ENCODE results near the gene MVP. TPM values are rescaled to one million over a fixed set of nuclear protein-coding genes. Genes with fewer than 3 reads are reported as not detected.
"Not testable (repeated sequence)": the region's sequence is repeated elsewhere in the genome, so short reads cannot be mapped to it uniquely, and the experiment has no call there.

The MVP gene
- total RNA-seq, 1 donor, result 275 TPM

DNA sequence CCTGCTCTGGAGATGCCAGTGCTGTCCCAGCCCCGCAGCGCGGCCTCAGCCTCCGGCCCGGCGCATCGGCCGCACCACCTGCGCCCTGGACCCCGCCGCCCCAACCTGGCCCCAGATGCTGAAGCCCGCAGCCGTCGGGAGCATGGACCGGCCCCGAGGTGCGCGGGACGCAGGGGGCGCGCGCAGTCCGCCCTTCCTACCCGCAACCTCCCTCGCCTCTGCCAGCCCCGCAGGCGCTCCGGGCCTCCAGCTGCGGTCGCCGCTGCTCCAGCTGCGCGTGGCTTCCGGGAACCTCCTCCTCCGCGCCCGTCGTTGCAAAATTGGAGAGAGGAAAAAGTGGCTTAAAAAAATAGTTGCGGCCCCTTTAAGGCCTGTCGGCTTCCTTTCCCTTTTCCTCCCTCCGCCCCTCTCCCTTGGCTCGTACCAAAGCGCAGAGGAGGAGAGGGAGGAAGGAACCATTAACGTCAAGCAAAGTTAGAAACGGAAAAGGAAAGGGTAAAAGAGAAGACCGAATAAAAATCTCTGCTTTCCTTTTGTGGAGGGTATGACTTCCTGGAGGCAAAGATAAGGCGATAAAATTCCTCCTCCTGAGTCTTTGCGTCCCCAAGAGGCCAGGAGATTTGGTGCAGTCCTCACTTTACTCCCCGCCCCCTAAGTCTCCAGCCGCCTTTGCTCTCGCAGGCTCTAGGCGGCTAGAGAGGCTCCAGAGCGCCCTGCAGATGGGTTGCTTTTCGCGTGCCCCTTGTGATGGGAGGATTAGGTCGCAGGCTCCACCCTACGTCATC lies 42.8 kb downstream of the MVP start, which contains the start of gene CDIPT:
Gene CDIPT (minus strand): TSS at position 343 of the 785 bp plus-strand sequence. CDS start 369 bp downstream, outside the sequence.
- TF ChIP-seq, protein P1, sequence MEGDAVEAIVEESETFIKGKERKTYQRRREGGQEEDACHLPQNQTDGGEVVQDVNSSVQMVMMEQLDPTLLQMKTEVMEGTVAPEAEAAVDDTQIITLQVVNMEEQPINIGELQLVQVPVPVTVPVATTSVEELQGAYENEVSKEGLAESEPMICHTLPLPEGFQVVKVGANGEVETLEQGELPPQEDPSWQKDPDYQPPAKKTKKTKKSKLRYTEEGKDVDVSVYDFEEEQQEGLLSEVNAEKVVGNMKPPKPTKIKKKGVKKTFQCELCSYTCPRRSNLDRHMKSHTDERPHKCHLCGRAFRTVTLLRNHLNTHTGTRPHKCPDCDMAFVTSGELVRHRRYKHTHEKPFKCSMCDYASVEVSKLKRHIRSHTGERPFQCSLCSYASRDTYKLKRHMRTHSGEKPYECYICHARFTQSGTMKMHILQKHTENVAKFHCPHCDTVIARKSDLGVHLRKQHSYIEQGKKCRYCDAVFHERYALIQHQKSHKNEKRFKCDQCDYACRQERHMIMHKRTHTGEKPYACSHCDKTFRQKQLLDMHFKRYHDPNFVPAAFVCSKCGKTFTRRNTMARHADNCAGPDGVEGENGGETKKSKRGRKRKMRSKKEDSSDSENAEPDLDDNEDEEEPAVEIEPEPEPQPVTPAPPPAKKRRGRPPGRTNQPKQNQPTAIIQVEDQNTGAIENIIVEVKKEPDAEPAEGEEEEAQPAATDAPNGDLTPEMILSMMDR (IDR thresholded peaks at IDR 0.05; ENCODE audit: insufficient read depth, low read length), result peak; percentile 65
- peak; percentile 99 for DNase-seq (ENCODE audit: low read depth)
- peak within 1 kb of the TSS; percentile 92 for H3K4me3 ChIP-seq (ENCODE audit: low read depth, low read length)

DNA sequence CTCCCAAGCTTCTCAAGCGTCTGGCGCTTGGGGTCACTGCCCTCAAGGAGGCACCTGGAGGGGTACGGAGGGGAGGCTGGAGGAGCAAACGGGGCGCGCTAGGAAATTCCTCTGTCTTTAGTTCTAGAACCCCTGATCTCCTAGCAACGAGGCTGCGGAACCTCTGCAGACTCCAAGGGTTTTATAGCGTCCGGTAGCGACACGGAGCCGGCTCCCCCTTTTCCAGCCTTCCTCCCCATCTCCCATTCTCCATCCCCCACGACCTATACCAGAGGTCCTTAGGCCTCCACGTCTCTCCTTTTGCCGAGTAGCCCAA lies 43.4 kb downstream of the MVP start:
- TF ChIP-seq, protein P1 (IDR thresholded peaks at IDR 0.05; ENCODE audit: insufficient read depth, low read length), result no peak
- no peak for DNase-seq (ENCODE audit: low read depth)
- H3K4me3 ChIP-seq (ENCODE audit: low read depth, low read length), result peak overlapping the region; percentile 41

DNA sequence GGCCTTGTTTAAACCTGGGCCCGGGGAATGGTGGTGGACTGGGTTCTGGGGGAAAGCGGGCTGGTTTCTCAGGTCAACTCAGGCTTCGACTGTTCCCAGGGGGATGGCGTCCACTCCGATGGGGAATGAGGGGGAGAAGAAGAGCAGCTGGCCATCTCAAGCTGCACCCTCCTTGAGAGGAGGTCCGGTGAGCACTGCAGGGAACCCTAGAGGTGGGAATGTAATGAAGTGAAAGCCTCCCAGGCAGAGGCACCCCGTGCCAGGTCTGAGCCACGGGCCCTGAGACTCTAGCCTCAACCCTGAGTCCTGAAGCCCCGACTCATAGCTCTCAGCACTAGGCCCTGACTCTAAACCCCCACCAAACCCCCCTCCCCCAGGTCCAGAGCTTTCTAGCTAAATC lies 43.9 kb downstream of the MVP start:
- TF ChIP-seq, protein P1 (IDR thresholded peaks at IDR 0.05; ENCODE audit: insufficient read depth, low read length), result no peak
- no peak overlapping the region for H3K4me3 ChIP-seq (ENCODE audit: low read depth, low read length)

DNA sequence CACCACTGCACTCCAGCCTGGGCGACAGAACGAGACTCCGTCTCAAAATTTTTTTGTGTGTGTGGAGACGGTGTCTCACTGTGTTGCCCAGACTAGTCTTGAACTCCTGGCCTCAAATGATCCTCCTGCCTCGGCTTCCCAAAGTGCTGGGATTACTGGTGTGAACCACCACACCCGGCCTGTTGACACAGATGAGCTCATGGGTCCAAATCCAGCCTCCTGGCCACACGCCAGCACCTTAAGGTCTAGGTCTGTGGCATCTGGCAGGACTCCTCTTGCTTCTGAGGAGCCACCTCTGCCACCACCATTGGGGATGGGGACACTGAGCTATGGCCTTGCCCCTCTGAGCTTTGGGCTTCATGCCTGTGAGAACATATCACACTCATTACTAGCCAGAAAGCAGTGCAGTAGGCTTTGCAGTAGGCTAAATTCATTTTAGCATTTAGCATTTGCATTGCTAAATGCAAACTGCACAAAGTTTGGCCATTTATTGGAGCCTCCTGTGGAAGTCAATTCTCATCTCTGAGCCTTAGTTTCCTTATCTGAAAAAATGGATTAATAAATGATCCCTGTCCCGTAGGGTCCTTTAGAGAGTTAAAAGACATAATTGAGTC lies 48.2 kb downstream of the MVP start:
- H3K4me3 ChIP-seq (ENCODE audit: low read depth, low read length), result no peak overlapping the region
- TF ChIP-seq, protein P1 (IDR thresholded peaks at IDR 0.05; ENCODE audit: insufficient read depth, low read length), result no peak
- no peak for DNase-seq (ENCODE audit: low read depth)

More for the DNA sequence above, 43.9 kb downstream of the MVP start:
- DNase-seq (ENCODE audit: low read depth), result no peak

DNA sequence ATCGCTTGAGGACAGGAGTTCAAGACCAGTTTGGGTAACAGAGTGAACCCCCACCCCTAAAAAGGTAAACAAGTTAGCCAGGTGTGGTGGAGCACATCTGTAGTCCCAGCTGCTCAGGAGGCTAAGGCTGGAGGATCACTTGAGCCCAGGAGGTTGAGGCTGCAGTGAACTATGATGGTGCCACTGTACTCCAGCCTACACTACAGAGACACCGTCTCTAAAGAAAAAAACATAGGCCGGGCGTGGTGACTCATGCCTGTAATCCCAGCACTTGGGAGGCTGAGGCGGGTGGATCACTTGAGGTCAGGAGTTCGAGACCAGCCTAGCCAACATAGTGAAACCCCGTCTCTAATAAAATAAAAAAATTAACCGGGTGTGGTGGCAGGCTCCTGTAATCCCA lies 48.8 kb downstream of the MVP start:
- DNase-seq (ENCODE audit: low read depth), result not testable (repeated sequence)

DNA sequence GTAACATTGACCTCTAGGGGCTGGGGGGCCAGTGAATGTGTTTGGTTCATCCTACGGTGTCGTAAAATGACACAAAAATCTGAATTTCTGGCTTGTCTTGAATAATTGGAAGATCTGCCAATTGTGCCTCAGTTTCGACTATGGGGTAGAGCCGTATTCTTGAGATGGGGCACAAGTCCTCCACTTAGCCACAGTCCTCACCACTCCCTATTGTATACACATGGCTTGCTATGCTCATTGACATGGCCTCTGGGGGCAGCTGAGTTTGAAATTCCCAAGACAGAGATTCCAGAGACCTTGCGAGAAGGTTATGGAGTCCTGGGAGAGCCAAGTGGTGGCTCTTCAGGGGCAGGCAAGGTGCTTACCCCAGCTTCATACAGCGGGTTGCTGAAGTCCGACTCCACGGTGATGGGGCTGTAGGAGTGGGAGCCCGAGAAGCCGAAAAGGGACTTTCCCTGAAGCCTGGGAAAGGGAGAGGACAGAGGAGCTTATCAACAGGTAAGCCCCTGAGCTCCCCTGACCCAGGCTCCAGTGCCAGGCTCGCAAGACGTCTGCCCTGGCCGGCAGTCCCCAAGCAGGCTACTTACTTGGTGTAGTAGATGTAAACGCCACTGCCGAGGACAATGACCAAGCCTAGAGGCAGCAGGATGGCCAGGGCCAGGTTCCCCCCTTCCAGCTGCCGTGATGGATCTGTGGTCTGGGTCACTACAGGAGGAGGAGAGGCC lies 51.7 kb downstream of the MVP start:
- no peak for DNase-seq (ENCODE audit: low read depth)
- TF ChIP-seq, protein P1 (IDR thresholded peaks at IDR 0.05; ENCODE audit: insufficient read depth, low read length), result no peak
- no peak overlapping the region for H3K4me3 ChIP-seq (ENCODE audit: low read depth, low read length)

More for the DNA sequence above, 48.8 kb downstream of the MVP start:
- not testable (repeated sequence) for H3K4me3 ChIP-seq (ENCODE audit: low read depth, low read length)

DNA sequence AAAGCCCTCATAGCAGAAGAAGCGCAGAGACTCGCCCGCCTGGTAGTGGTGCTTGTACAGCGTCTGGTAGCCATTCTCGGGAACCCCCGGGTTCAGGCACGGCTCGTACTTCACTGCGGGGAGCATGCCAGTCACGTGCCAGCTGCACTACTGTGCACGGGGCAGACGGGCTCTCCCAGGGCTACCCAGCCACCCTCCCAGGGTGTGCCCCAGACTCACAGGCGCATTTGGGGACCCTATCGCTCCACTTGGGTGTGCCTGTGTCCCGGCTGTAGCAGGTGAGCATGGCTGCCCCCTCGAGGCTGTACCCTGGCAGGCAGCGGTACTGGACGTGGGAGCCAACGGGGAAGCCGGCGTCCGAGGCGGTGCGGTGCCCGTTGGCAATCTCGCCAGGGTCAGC lies 53.1 kb downstream of the MVP start:
- TF ChIP-seq, protein P1 (IDR thresholded peaks at IDR 0.05; ENCODE audit: insufficient read depth, low read length), result no peak
- DNase-seq (ENCODE audit: low read depth), result no peak

More for the DNA sequence above, 53.1 kb downstream of the MVP start:
- H3K4me3 ChIP-seq (ENCODE audit: low read depth, low read length), result no peak overlapping the region

Measured in fibroblast of the aortic adventitia (primary cell).